ENCODE data around the gene GNA14. TPM values are rescaled to one million over a fixed set of nuclear protein-coding genes. Genes with fewer than 3 reads are reported as not detected.

The GNA14 gene
- total RNA-seq, 1 experiment from 2014 or later: 0.37 TPM

DNA sequence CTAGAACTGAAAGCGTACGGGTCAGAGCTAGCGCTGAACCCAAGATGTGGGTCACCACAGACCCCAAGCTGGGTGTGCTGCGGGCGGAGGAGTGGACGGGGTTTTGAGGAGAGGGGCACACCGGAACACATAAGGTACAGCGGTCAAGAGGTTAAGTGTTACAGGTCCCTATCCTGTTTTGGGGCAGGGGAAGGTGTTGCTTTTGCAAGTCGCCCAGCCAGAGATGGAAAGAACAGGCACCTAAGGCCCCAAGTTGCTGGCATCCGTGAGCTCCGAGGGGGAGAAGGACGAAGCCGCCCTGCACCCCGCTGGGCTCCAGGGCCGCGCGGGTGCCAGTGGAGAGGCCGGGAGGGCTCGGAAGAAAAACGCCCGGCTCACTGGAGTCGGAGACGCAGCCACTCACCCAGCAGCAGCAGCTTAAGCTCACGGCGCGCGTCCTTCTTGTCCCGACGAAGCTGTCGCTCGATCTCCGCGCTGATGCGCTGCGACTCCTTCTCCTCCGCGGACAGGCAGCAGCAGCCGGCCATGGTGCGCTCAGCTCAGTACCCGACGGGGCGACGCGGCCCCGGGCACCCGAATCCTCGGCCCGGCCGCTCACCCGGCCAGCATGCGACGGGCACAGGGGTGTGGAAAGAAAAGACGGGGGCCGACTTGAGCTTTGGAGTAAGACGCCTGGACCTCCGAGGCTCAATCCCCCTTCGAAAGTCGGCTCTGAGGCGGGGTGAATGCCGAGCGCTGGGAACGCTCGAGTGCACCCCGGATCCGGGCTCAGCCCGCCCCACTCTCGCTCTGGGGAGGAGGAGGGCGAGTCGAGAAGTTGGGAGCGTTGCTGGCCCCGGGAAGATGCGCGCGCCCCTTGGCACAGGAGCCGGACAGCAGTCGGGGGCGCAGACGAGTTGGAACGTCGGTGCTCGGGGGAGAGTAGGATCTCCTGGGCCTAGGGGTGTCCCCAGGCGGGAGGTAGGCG is 572 bp downstream of the GNA14 start:
- no peak overlapping the region for H3K56ac ChIP-seq (ENCODE audit: insufficient read length, low read depth, low read length)
- peak overlapping the region; percentile 20 for H3K9ac ChIP-seq (ENCODE audit: extremely low read depth, insufficient read length, low read length)
- no peak overlapping the region for H3T11ph ChIP-seq (ENCODE audit: low read length)
- no peak overlapping the region for H4K91ac ChIP-seq (ENCODE audit: insufficient read length, low read depth, low read length)
- H4K8ac ChIP-seq (replicated peaks; ENCODE audit: insufficient read length, low read depth, low read length): no peak overlapping the region
- no peaks in the 10 kb centered on the region; the same call in 1 of the 2 replicates for H3K79me2 ChIP-seq (ENCODE audit: insufficient read depth, low read length)
- Mint-ChIP-seq H3K4me3 (peak overlapping the region in 1 of 2 experiments; percentile 2; a peak in 1 of 5 replicates), H3K4me1 (peaks cover 2 to 13% of the 10 kb centered on the region in 2 experiments; a peak in 3 of 4 replicates), H3K27me3 (ENCODE audit: low read depth) (0 out of 2 replicates have a peak, but pooled peaks cover 2% of the 10 kb centered on the region), H3K27ac (no peak overlapping the region; a peak in 2 of 7 replicates), H3K36me3 (ENCODE audit: insufficient read depth in 1 of 3, low read depth in 3 of 3) (no peaks in the 10 kb centered on the region; a peak in 1 of 7 replicates), H3K9me3 (no peaks in the 10 kb centered on the region)
- H4K20me1 ChIP-seq (ENCODE audit: control insufficient read depth, insufficient read depth, insufficient read length): no peaks in the 10 kb centered on the region
- peak; percentile 64 for DNase-seq
- H3K4me2 ChIP-seq (ENCODE audit: insufficient read depth, insufficient read length, low read length): peak overlapping the region; percentile 33
- H3K23ac ChIP-seq (ENCODE audit: insufficient read length, low read depth, low read length): no peak overlapping the region
- no peak overlapping the region for H3K27ac ChIP-seq (ENCODE audit: insufficient read length, low read depth, low read length)
- no peak overlapping the region for H3K4ac ChIP-seq (ENCODE audit: low read depth, low read length)
- no peak overlapping the region for H2AFZ ChIP-seq (ENCODE audit: low read length)
- no peak overlapping the region for H2BK15ac ChIP-seq (ENCODE audit: low read depth, low read length)
- no peak overlapping the region for H2BK5ac ChIP-seq (ENCODE audit: insufficient read length, low read length)
- no peak overlapping the region for H2BK120ac ChIP-seq (ENCODE audit: low read depth, low read length, poor library complexity, severe bottlenecking)
- H4K5ac ChIP-seq (ENCODE audit: insufficient read length, low read depth, low read length): no peak overlapping the region
- no peaks in the 10 kb centered on the region for H3K79me1 ChIP-seq (ENCODE audit: insufficient read depth, low read depth, low read length, poor library complexity, severe bottlenecking)
- no peak overlapping the region for H2AK5ac ChIP-seq (ENCODE audit: insufficient read length, low read length)
- no peaks in the 10 kb centered on the region for H3K9me3 ChIP-seq (ENCODE audit: control insufficient read depth, low read depth, low read length)
- TF ChIP-seq, protein P1, sequence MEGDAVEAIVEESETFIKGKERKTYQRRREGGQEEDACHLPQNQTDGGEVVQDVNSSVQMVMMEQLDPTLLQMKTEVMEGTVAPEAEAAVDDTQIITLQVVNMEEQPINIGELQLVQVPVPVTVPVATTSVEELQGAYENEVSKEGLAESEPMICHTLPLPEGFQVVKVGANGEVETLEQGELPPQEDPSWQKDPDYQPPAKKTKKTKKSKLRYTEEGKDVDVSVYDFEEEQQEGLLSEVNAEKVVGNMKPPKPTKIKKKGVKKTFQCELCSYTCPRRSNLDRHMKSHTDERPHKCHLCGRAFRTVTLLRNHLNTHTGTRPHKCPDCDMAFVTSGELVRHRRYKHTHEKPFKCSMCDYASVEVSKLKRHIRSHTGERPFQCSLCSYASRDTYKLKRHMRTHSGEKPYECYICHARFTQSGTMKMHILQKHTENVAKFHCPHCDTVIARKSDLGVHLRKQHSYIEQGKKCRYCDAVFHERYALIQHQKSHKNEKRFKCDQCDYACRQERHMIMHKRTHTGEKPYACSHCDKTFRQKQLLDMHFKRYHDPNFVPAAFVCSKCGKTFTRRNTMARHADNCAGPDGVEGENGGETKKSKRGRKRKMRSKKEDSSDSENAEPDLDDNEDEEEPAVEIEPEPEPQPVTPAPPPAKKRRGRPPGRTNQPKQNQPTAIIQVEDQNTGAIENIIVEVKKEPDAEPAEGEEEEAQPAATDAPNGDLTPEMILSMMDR (conservative IDR thresholded peaks at IDR 0.05): no peak
- no peak overlapping the region for H2BK20ac ChIP-seq (ENCODE audit: low read depth, low read length, poor library complexity, severe bottlenecking)
- H3K14ac ChIP-seq (ENCODE audit: insufficient read depth, low read length): peak overlapping the region; percentile 87
- peaks cover 2% of the 10 kb centered on the region; the same call in 1 of the 2 replicates for H3K4me1 ChIP-seq (ENCODE audit: insufficient read depth, low read length)
- no CpG with 5 or more reads among the region's 83 CpGs for WGBS (ENCODE audit: extremely low coverage, insufficient read length, low lambda C conversion rate)
- H3K23me2 ChIP-seq (ENCODE audit: insufficient read length, low read depth, low read length, poor library complexity, severe bottlenecking): peaks cover 16% of the 10 kb centered on the region
- H2BK12ac ChIP-seq (ENCODE audit: insufficient read length, low read depth, low read length): no peak overlapping the region
- H3K18ac ChIP-seq (ENCODE audit: insufficient read length, low read depth, low read length): peak overlapping the region; percentile 28
- no peaks in the 10 kb centered on the region; the same call in 1 of the 2 replicates for H3K27me3 ChIP-seq (ENCODE audit: insufficient read depth, low read length)
